Bladder microvascular endothelial cell (primary cell): Measurements from ENCODE around the gene TYMP. TPM values are rescaled to one million over a fixed set of nuclear protein-coding genes. Genes with fewer than 3 reads are reported as not detected.

ENCODE experiments used
- total RNA-seq: library from RNA; depleted of rRNA; stranded (reverse); fragments of >200 nt; gene quantifications from 2 replicates; pipeline ENCODE4 v1.2.3, GENCODE V29; 2014

Gene TYMP
- 28.2 and 35.5 TPM in 2 replicates for total RNA-seq

GRCh38 chr22:50529897-50530579 is at the start of gene TYMP:
TSS of gene TYMP (minus strand) at chr22:50530012. CDS start at chr22:50529709, 303 bp downstream.

GRCh38 chr22:50577987-50578775 is 48.4 kb upstream of the TYMP start, which contains the start of gene CPT1B:
TSS of gene CPT1B (minus strand) at chr22:50578427. CDS start at chr22:50577915, 512 bp downstream.

GRCh38 chr22:50562523-50563412 is 33.0 kb upstream of the TYMP start, which contains the start of gene SYCE3:
TSS of gene SYCE3 (minus strand) at chr22:50562919. CDS start at chr22:50556405, 6,514 bp downstream.

GRCh38 chr22:50545522-50546325 is 15.9 kb upstream of the TYMP start, which contains the start of gene KLHDC7B:
TSS of gene KLHDC7B (plus strand) at chr22:50545899. CDS start at chr22:50546244, 345 bp downstream.

GRCh38 chr22:50525104-50525857 is 4.5 kb downstream of the TYMP start, which contains the start of gene SCO2:
TSS of gene SCO2 (minus strand) at chr22:50525598. CDS start at chr22:50524411, 1,187 bp downstream.

GRCh38 chr22:50507991-50508884 is 21.6 kb downstream of the TYMP start, which contains the start of gene NCAPH2:
TSS of gene NCAPH2 (plus strand) at chr22:50508224. CDS start at chr22:50508338, 114 bp downstream.

GRCh38 chr22:50507421-50507990 is 22.3 kb downstream of the TYMP start, which contains the start of gene LMF2:
TSS of gene LMF2 (minus strand) at chr22:50507702. CDS start at chr22:50507675, 27 bp downstream.

GRCh38 chr22:50486561-50487289 is 43.1 kb downstream of the TYMP start, which contains the start of gene MIOX:
TSS of gene MIOX (plus strand) at chr22:50486859. CDS start at chr22:50486898, 39 bp downstream.

GRCh38 chr22:50481440-50482106 is 48.2 kb downstream of the TYMP start, which contains the start of gene ADM2:
TSS of gene ADM2 (plus strand) at chr22:50481543. CDS start at chr22:50481848, 305 bp downstream.

Other genes starting within 250 kb of the TYMP start
- 63.8 and 185 TPM in 2 replicates for gene PLXNB2, start 222.4 kb downstream of the TYMP start, total RNA-seq
- 2.0 and 2.3 TPM in 2 replicates for gene DENND6B, start 203.0 kb downstream of the TYMP start, total RNA-seq
- gene PPP6R2, start 186.7 kb downstream of the TYMP start, total RNA-seq = 47.9 and 75.4 TPM in 2 replicates
- gene SBF1, start 55.0 kb downstream of the TYMP start, total RNA-seq = 33.2 and 63.9 TPM in 2 replicates
- gene ADM2, start 48.5 kb downstream of the TYMP start, total RNA-seq = 0.16 and 3.2 TPM in 2 replicates
- gene MIOX, start 43.2 kb downstream of the TYMP start, total RNA-seq = not detected in 2 replicates
- gene LMF2, start 22.3 kb downstream of the TYMP start, total RNA-seq = 24.3 and 34.7 TPM in 2 replicates
- gene NCAPH2, start 21.8 kb downstream of the TYMP start, total RNA-seq = 26.9 and 30.9 TPM in 2 replicates
- 1.8 and 5.8 TPM in 2 replicates for gene SCO2, start 4.4 kb downstream of the TYMP start, total RNA-seq
- not detected in 2 replicates for gene KLHDC7B, start 15.9 kb upstream of the TYMP start, total RNA-seq
- gene SYCE3, start 32.9 kb upstream of the TYMP start, total RNA-seq = not detected in 2 replicates
- 6.8 and 20.2 TPM in 2 replicates for gene CPT1B, start 48.4 kb upstream of the TYMP start, total RNA-seq
- gene CHKB, start 52.8 kb upstream of the TYMP start, total RNA-seq = 27.8 and 32.9 TPM in 2 replicates
- 0.32 and 0.38 TPM in 2 replicates for gene MAPK8IP2, start 70.8 kb upstream of the TYMP start, total RNA-seq
- gene ARSA, start 98.1 kb upstream of the TYMP start, total RNA-seq = 13.6 and 18.9 TPM in 2 replicates
- gene SHANK3, start 142.8 kb upstream of the TYMP start, total RNA-seq = 21.0 and 37.3 TPM in 2 replicates
- 0.16 and 0.69 TPM in 2 replicates for gene ACR, start 208.2 kb upstream of the TYMP start, total RNA-seq